ENCODE results near the gene KCNC4.

The KCNC4 gene

DNA sequence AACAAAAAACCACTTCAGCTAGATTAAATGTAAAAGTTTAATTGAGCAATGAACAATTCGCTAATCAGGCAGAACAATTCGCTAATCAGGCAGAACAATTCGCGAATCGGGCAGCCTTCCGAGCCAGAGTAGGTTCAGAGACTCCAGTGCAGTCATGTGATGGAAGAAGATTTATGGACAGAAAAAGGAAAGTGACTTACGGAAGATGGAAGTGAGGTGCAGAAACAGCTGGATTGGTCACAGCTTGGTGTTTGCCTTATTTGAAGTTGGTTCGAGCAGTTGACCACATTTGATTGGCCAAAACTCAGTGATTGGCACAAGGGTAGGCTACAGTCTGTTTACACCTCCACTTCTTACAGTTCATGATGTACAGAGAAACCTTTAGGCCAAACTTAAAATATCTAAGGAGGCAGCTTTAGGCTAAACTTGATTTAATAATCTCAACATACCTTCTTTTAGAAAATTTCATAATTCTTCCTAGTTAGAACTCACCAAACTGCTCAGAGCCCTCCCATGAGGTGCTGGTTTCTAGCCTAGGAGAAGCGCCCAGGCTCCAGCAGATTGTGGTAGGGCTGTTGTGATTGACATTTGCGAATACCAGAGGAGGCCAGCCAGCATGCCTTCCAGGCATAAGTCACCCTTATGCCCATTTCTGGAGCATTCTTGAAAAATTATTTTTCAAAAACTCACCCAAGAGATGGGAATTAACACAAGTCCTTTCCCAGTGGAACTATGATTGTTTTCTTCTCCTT is 22.8 kb upstream of the KCNC4 start:
- FAIRE-seq (no peak), DNase-seq (ENCODE audit: insufficient read length, low spot score) (peak; percentile 35)

DNA sequence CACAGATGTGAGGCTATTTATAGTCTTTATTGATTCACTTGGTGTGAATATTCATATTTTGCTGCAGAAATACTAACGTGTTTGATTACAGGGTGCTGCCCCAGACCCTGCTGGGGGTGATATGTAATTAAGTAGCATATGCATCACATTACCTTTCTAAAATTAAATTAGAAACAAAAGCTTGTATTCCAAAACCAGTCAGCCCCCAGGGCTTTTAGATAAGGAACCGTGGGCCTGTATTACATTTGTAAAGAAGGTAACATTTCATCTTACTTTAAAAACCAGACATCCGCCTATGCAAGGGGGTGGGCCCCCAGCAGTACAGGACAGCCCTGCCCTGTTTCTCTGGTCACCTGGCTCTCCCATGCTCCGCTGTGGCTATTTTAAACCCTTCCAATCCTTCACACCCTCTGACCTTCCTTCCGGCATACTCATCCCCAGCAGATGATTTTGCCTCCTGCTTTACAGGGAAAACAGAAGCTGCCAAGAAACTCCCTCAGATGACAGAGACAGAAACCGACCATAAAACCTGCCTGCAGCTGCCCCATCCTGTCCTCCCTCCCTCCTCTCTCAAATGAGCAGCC is 22.0 kb upstream of the KCNC4 start:
- FAIRE-seq: no peak

DNA sequence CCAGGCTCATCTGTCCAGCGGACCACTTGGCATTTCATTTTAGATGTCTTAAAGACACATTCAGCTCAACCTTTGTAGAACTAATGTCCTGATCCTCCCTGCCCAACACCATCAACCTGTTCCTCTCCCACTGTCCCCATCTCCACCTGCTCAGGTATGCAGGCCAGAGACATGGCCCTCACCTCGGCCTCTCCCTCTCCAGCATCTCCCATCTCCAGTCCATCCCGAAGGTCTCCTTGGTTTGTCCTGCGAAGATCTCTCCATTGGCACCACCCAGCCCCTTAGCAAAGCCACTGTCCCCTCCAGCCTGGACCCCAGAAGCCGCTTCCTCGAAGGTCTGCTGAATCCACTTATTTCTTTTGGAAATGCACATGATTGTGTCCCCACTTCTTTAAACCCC is 20.9 kb upstream of the KCNC4 start:
- no peak for FAIRE-seq
- no peak for DNase-seq (ENCODE audit: insufficient read length, low spot score)

More for the DNA sequence above, 22.0 kb upstream of the KCNC4 start:
- peak; percentile 31 for DNase-seq (ENCODE audit: insufficient read length, low spot score)

DNA sequence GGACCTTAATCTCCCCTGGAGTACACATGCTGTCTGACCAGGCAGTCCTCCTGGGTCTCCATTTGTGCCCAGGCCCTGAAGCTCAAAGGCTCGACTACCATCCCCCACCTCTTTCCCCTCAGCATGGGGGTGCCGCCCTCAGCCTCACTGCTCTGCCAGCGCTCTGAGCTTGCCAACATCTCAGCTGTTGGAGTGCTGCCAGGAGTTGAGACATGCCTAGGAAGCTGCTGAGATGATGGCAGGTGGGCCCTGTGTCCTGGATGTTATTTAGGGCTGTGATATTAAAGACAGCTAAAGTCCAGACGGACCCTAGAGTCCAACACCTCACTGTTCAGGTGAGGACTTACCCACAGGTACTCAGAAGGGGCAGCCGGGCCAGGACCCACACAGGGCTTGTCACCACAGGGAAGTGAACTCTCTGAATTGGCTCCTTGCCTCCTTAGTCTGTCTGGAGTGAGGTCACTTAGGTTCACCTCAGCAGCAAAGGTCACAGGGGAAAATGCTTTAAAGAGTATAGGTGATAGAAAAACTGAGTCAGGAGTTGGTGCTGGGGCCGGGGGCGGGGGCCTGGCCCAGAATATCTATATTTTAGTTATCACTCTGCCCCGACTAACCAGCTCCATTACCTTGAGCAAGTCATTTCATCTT is 19.7 kb upstream of the KCNC4 start:
- FAIRE-seq: no peak
- DNase-seq (ENCODE audit: insufficient read length, low spot score): no peak

DNA sequence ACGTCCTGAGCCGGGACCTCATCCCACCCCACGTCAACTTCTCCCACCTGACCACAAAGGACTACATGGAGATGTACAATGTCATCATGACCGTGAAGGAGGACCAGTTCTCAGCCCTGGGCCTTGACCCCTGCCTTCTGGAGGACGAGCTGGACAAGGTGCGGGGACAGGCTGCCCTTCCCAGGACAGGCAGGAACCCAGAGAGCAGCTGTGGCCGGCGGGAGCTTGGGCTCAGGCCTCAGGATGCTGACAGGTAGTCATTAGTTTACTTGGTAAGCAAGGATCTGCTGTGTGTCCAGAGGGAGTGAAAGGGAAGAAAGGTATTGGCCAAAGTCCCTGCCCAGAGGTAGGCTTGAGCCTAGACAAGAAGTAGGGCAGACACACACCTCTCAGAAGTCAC is 17.6 kb upstream of the KCNC4 start:
- FAIRE-seq (no peak), DNase-seq (ENCODE audit: insufficient read length, low spot score) (no peak)

DNA sequence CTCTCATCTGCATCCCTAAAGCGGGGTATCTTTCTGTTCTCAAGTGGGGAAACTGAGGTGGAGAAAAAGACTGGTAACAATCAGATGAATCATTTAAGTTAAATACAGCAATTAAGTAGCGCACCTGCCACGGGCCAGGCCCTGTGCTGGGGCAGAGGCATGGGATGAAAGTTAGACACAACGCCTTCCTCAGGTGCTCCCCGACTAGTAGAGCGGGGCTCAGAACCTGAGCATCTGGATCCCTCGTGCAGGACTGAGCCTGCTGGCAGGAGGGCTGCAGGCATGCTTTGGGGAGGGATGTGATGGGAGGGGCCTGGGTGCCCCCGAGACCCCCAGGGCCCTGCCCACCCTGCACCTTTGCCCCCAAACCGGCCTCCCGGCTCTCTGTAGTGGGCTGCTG is 14.9 kb upstream of the KCNC4 start:
- FAIRE-seq (no peak), DNase-seq (ENCODE audit: insufficient read length, low spot score) (no peak)

DNA sequence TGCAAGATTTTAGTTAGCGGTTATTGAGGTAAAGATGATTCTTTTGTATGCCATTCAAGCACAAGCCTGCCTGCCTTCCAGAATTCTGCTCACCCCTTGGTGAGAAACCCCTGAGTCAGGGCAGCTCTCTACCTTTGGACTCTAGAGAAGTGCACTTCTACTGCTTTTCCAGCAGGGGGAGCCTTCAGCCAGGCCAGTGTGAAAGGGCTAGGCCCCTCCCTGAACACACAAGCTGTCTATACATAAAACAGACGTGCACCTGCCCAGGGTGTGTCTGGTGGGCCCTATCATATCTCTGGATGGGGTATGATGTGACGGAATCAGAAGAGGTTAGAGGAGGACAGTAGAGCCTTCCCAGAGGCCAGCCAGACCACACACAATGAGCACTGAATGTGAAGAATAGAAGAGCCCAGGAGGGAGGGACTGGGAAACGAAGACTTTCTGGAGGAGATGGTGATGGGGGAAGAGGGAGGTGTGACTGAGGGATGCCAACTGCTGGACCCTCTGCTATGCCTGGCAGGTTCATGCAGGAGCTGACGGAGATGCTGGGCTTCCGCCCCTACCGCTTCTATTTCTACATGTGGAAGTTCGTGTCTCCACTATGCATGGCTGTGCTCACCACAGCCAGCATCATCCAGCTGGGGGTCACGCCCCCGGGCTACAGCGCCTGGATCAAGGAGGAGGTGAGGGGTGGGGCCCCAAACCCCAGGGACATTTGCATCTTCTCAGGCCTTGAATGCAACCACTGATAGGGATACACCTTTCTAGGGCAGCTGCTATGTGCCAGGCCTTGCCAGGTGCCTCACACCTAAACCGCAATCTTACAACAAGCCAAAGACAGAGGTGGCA is 13.0 kb upstream of the KCNC4 start:
- DNase-seq (ENCODE audit: insufficient read length, low spot score) (peak; percentile 69), FAIRE-seq (no peak)

DNA sequence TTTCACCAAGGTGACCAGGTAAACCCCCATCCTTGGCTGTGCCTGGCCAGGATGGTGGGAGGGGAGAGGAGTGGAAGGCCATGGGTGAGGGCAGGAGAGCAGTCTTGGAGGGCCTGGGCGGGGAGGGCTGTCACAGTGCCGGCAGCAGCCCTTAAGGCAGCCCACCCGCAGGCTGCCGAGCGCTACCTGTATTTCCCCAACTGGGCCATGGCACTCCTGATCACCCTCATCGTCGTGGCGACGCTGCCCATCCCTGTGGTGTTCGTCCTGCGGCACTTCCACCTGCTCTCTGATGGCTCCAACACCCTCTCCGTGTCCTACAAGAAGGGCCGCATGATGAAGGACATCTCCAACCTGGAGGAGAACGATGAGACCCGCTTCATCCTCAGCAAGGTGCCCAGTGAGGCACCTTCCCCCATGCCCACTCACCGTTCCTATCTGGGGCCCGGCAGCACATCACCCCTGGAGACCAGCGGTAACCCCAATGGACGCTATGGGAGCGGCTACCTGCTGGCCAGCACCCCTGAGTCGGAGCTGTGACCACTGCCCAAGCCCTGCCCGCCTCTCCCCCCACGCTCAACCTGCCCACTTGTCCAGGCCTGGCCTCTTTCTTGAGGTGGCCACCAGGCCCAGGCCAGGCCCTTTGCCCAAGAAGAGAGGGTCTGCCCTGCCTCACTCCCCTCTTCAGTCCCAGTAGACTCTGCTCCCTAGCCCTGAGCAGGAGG is 12.0 kb upstream of the KCNC4 start:
- DNase-seq (ENCODE audit: insufficient read length, low spot score): no peak
- no peak for FAIRE-seq

DNA sequence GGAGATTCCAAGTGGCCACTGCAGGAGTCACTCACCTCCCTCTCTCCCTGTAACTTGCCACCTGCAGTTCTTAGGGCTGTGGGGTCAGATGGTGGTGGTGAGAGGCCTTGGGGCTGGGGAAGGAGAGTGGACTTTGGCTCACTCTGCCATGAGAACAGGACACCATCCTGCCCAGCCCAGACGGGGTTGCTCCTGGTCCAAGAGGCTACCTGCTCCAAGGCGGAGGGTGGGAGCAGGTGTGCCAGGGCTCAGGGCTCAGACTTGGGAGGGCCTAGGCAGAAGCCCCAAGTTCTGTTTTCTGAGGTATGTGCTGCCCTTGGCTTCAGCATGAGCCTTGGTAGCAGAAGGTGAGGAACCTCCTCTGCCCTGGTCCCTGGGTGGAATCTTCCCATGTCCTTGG is 11.4 kb upstream of the KCNC4 start:
- DNase-seq (ENCODE audit: insufficient read length, low spot score): no peak

DNA sequence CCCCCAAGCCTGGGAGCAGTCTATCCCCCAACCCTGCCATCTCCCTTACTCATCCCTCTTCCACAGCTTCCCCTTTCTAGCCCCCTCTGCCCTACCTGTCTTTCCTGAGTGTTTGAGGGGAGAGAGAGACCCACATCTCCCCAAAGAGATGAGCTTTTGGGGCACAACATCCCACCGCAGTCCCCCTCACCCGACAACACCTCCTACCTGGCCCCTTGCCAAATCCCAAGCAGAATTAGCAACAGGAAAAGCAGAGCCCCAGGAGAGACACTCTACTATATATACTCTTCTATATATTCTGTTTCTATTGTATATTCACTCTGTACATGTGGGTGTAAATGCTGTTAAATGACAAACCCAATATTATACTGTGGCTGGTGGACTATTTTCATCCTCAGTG is 9.9 kb upstream of the KCNC4 start:
- DNase-seq (ENCODE audit: insufficient read length, low spot score): no peak
- no peak for FAIRE-seq

More for the DNA sequence above, 11.4 kb upstream of the KCNC4 start:
- FAIRE-seq: no peak

DNA sequence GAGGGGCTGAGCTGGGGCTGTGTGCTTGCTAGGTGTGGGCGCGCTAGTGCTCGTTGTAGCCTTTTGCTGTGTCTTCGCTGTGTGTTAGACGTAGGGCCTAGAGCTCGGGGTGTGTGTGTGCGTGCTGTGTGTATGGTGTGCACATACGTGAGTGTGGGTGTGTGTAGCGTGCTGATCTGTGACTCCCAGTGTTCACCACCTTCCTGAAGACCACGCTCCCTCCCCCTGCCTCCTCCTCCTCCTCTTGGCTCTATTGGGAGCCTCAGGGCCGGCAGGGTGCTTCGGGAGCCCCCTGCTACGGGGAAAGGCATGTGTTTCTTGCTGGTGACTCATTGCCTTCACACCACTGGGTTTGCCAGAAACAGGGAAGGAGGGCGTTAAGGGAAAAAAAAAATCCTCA is 9.4 kb upstream of the KCNC4 start:
- no peak for FAIRE-seq
- no peak for DNase-seq (ENCODE audit: insufficient read length, low spot score)

DNA sequence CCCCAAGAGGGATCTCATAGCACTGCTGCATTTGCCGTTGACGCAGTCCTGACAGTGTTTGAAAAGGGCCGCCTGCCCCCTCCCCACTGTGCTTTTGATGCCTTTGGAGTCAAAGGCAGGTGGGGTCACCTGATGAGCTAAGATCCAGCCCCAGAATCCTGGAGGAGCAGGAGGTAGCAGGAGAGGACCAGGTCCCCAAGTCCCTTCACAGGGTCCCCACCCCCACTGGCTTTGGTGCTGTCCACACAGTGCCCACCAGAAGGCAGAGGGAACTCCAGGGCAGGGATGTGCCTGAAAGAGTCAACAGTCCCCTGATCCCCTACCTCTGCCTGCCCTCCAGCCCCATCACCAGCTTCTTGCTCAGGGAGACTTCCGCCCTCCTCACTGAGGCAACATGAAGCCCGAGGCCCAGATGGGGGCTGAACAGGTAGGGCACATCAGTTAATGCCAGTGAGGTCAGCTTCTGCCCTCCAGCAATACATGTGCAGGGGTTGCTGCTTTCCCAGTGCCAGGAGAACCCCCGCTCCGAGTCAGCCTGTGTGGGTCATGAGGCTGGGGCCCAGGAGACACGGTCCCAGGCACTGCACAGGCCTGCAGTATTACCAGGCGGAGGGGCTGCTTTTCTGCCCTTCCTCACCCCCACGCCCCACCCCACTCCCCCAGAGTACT is 8.8 kb upstream of the KCNC4 start:
- FAIRE-seq: no peak
- no peak for DNase-seq (ENCODE audit: insufficient read length, low spot score)

DNA sequence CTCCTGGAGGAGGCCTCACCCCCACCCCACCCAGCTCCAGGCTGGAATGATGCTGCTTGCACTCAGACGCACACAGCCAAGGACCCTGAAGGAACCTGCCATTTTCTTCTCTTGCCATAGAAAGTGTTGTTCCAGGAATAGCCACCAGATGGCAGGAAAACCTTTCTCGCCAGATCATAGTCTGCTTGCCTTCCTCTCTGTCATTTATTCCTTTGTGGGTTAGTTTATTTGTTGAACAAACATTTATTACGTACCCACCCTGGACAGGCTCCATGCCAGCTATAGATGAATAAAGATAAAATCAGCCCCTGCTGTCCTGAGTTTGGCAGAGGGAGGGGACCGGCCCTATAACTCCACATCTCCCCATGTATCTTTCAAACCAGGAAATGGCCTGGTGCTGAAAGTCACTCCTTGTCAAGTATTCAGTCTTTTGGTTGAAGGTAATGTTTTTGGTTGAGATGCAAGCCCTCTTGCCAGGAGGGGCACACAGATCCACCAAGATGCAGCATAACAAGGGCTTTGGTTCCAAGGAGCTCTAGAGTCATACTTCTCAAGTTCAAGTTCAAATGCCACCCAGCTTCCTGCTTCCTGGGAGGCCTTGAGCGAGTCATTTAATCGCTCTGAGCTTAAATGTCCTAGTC is 7.0 kb upstream of the KCNC4 start:
- FAIRE-seq: no peak
- peak; percentile 48 for DNase-seq (ENCODE audit: insufficient read length, low spot score)

DNA sequence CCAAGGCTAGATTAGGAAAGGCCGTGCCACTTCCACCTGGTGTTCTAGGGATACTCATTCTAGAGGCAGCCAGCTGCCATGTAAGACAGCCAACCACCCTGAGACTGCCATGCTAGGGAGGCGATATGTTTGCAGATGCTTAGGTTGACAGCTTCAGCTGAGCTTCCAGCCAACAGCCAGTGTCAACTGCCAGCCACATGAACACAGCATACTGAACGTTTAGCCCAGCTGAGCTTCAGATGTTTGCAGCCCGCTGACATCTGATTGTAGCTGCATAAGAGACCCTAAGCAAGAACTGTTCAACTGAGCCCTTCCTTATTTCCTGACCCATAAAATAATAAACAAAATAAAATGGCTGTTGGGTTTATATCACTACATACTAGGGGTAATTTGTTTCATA is 5.0 kb upstream of the KCNC4 start:
- no peak for FAIRE-seq

DNA sequence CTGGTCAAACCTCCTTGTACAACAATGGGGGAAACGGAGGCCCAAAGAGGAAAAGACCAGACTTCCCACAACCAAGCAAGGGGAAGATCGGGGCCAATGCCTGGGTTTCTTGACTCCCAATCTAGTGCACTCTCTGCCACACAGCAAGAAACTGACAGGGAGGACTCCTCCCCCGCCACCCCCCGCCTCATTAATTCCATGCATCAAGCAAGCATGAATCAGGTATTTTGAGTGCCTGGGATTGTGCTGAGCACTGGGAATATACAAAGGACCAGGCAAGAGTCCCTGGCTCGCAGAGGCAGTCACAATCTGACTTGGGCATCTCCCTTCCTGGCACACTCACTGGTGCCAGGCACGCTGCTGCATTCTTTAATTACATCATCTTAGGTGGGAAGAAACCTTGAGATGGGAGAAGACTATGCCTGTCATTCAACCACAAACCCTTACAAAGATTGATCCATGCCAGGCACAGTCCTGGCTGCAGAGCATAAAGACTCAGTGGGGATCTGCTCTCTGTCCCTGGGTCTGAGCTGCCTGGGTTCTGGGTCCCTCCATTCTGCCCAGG is 4.4 kb upstream of the KCNC4 start:
- FAIRE-seq (no peak), DNase-seq (ENCODE audit: insufficient read length, low spot score) (no peak)

More for the DNA sequence above, 5.0 kb upstream of the KCNC4 start:
- DNase-seq (ENCODE audit: insufficient read length, low spot score): no peak

DNA sequence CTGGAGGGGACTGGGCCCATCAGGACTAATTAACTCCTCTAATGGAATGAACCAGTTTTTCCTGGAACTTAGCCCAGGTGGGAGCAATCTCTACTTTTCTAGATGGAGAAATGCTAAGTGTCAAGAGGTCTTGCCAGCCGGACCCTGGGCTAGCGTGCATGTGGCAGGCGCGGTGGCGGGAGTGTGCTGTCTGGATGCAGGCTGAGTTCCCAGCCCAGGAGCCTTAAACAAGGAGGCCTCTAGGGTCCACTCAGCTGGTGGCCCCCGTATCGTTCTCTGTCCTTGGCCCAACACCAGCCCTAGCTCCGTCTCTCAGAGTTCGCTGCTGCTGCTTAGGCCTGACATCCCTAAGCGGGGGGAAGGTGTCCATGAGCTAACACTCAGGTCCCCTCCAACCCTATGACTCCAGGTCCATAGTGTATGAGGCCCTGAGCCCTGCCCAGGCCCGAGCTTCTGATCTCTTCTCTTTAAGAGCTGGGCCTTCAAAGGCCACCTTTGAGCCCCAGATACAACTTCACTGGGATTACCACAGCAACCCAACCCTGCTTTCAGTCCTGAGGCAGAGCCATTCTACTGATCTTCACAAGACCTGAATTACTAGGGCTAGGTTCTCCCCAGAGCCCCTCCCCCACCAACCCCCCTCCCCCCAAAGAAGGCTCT is 3.7 kb upstream of the KCNC4 start:
- FAIRE-seq: no peak

DNA sequence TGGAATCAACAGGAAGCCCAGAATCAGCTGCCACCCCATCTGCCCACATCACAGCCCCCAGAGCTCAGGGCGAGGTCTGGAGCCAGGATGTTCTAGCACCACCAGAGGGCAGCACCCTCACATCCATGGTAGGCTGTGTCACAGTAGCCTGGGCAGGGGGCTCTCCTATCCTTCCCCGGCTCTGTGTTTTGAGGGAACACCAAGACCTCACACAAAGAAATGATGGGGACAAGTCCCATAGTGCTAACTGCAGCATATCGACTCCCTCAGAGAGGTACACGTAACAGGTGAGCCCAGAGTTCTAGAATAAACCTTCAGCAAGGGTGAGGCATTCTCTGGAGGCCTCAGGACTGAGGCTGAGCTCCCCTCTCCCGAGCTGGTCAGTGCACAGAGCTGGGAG is 2.3 kb upstream of the KCNC4 start:
- no peak for FAIRE-seq

More for the DNA sequence above, 3.7 kb upstream of the KCNC4 start:
- no peak for DNase-seq (ENCODE audit: insufficient read length, low spot score)

DNA sequence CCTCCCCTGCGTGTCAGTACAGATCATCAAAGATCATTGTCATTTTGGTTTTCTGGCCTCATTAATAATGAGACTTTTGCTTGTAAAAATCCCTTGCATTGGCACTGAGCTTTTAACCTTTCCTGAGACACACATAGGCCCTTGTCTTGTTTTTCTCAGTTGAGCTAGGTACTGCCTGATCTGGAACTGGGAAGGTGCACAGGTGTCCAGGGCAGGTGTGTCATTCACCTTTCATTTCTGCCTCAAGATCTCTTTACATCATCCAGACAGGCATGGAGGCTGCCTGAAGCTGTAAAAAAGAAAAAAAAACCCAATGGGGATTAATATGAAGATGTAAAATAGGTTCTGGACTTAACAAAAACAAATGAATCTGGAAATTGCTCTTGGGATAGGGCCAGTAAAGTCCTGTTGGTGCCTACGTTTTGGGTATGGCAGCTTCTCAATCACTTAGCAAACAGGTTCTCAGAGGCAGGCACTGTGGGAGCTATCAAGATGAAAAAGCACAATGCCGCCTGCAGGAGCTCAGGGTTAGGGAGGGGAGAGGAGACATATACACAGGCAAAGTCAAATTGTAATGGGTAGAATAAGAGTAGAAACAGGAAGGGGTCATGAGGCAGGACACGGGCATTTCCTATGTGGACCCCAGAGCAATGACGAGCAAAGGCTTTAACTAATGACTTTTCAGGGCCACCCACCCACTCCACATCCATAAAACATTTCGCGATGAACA is 1.0 kb upstream of the KCNC4 start:
- no peak for FAIRE-seq

More for the DNA sequence above, 2.3 kb upstream of the KCNC4 start:
- DNase-seq (ENCODE audit: insufficient read length, low spot score): peak; percentile 53

More for the DNA sequence above, 1.0 kb upstream of the KCNC4 start:
- no peak for DNase-seq (ENCODE audit: insufficient read length, low spot score)

All from HTR-8/SVneo (cell line).